ENCODE results near the gene ALDH1L2.

Gene ALDH1L2

DNA sequence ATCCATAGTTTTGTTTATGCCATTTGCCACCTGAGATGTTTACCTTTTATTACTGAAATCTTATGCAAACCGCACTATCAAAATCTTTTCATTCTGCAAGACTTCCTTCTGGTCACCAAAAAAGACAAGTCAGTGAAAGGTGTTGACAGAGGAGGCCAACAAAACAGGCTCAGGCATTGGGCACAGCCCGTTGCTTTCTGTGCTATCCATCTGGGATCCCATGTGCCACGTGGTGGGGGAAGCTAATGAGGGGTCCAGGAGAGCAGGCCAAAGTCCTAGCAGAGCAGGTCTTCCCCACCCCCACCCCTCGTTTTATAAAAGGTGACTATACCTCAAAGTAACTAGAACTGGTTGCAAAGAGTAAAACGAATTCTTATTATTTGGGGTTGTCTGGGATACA lies 1.2 kb downstream of the ALDH1L2 start:
- Histone ChIP-seq H3K27ac (ENCODE audit: low read depth, low read length, severe bottlenecking) (no peak overlapping the region), H3K9me3 (ENCODE audit: control insufficient read depth, low read length) (no peaks in the 10 kb centered on the region), H3K4me1 (ENCODE audit: control insufficient read depth, insufficient read depth, low read length, poor library complexity, severe bottlenecking) (no peaks in the 10 kb centered on the region), H3K4me3 (ENCODE audit: extremely low read depth, insufficient read depth, low read length, poor library complexity, severe bottlenecking) (no peak overlapping the region), H3K36me3 (ENCODE audit: control insufficient read depth, insufficient read depth, low read length) (no peaks in the 10 kb centered on the region)
- 100% methylated on average over 1 of the region's 5 CpGs; no CpG with 5 or more reads in 1 of the 2 experiments for WGBS, 2 experiments (ENCODE audit: insufficient coverage in 2 of 2)

DNA sequence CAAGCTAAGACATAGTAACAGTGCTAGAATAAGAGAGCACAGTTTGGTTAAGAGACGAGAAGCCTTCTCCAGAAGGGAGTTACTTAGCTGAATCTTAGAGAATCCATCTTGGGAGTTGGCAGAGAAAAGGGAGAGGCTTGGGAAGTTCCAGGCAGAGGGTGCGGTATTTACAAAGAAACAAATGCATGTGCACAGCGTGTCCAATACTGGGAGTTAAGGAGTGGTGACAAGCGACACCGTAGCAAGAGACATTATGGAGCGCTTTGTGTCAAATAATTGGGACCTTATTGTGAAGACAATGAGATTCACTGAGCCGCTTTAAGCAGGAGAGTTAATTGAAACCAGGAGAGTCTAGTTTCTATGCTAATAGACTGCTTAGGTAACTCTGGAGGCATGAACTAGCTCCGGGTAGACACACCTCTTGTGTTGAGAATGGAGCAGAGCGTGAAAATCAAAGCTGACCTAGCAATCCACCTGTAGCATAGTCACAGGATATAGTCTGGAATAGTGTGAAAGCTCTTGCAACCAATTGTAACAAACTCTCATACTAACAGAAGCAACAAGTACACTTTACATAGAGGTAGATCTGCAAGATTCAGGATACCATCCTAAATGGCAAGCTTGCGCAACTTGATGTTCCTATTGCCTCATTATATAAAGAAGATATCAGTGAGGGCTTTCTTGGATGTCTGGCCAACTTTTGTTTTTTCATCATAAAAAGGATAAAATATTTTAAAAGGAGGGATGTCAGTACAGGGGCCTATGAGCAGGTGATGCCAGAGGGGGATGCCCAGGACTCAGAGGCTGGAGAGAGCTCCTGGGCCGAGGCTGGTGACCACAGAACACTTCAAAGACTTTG lies 5.3 kb downstream of the ALDH1L2 start:
- H3K4me1 ChIP-seq (ENCODE audit: control insufficient read depth, insufficient read depth, low read length, poor library complexity, severe bottlenecking), result no peaks in the 10 kb centered on the region
- no peak overlapping the region for H3K4me3 ChIP-seq (ENCODE audit: extremely low read depth, insufficient read depth, low read length, poor library complexity, severe bottlenecking)

DNA sequence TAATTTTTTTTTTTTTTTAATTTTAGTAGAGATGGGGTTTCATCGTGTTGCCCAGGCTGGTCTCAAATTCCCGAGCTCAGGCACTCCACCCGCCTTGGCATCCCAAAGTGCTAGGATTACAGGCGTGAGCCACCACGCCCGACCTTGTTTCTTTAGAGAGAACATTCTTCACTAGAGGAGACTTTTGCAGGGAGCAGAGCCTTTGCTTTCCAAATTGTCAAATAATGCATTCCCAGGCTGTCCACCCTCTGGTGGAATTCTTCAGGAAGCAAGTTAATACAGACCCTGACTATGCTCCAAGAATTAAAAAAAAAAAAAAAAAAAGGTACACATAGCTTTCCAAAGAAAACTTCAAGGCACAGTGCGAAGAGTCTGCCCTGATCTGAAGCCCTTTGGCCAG lies 6.8 kb downstream of the ALDH1L2 start:
- H3K27ac ChIP-seq (ENCODE audit: low read depth, low read length, severe bottlenecking), result no peak overlapping the region
- H3K4me3 ChIP-seq (ENCODE audit: extremely low read depth, insufficient read depth, low read length, poor library complexity, severe bottlenecking), result no peak overlapping the region
- no peaks in the 10 kb centered on the region for H3K9me3 ChIP-seq (ENCODE audit: control insufficient read depth, low read length)
- H3K4me1 ChIP-seq (ENCODE audit: control insufficient read depth, insufficient read depth, low read length, poor library complexity, severe bottlenecking), result no peaks in the 10 kb centered on the region
- no peaks in the 10 kb centered on the region for H3K36me3 ChIP-seq (ENCODE audit: control insufficient read depth, insufficient read depth, low read length)
- WGBS, 2 experiments (ENCODE audit: insufficient coverage in 2 of 2), result 81 to 90% methylated on average over 5 to 7 of the region's 7 CpGs

More for the DNA sequence above, 5.3 kb downstream of the ALDH1L2 start:
- Histone ChIP-seq H3K27ac (ENCODE audit: low read depth, low read length, severe bottlenecking) (no peak overlapping the region), H3K36me3 (ENCODE audit: control insufficient read depth, insufficient read depth, low read length) (no peaks in the 10 kb centered on the region), H3K9me3 (ENCODE audit: control insufficient read depth, low read length) (no peaks in the 10 kb centered on the region)
- WGBS, 2 experiments (ENCODE audit: insufficient coverage in 2 of 2), result 92 to 95% methylated on average over 9 of the region's 11 CpGs

DNA sequence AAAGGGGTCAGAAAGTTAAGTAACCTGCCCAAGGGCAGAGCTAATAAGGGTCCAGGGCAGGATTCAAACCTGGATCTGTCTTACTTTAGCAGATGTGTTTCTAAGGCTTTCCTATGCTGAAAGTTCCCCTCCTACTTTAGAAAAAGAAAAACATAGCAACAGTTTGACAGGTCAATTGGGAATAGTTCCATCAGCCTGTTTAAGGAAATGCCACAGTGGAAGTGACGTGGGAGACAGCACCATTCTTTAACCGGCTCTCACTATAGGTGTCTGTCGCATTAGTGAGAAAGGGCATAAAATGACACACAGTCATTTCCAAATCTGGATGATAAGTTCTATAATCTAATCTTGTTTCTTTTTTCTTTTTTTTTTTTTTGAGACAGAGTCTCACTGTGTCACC lies 7.3 kb downstream of the ALDH1L2 start:
- no peaks in the 10 kb centered on the region for H3K36me3 ChIP-seq (ENCODE audit: control insufficient read depth, insufficient read depth, low read length)
- no peaks in the 10 kb centered on the region for H3K9me3 ChIP-seq (ENCODE audit: control insufficient read depth, low read length)
- no peaks in the 10 kb centered on the region for H3K4me1 ChIP-seq (ENCODE audit: control insufficient read depth, insufficient read depth, low read length, poor library complexity, severe bottlenecking)
- no peak overlapping the region for H3K4me3 ChIP-seq (ENCODE audit: extremely low read depth, insufficient read depth, low read length, poor library complexity, severe bottlenecking)
- H3K27ac ChIP-seq (ENCODE audit: low read depth, low read length, severe bottlenecking), result no peak overlapping the region
- WGBS, 2 experiments (ENCODE audit: insufficient coverage in 2 of 2), result 100% methylated on average over 2 of the region's 3 CpGs; no CpG with 5 or more reads in 1 of the 2 experiments

DNA sequence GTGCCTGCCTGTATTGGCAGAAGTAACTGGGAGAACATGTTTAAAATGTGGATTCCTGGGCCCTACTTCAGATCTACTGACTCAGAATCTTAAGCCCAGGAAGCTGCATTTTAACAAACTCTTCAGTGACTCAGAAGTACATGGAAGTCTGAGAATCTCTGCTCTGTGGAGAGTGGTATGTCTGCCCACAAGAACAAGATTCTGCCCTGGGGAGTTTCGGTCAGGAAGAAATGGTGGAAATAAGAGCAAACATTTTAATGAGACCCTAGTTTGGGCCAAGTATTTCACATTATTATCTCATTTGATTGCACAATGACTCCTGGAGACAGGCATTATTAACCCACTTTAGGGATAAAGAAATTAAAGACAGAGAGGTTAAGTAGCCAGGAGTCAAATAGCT lies 8.2 kb downstream of the ALDH1L2 start:
- no peaks in the 10 kb centered on the region for H3K4me1 ChIP-seq (ENCODE audit: control insufficient read depth, insufficient read depth, low read length, poor library complexity, severe bottlenecking)
- no CpG with 5 or more reads among the region's 1 CpG for WGBS, 2 experiments (ENCODE audit: insufficient coverage in 2 of 2)
- no peak overlapping the region for H3K4me3 ChIP-seq (ENCODE audit: extremely low read depth, insufficient read depth, low read length, poor library complexity, severe bottlenecking)
- H3K36me3 ChIP-seq (ENCODE audit: control insufficient read depth, insufficient read depth, low read length), result no peaks in the 10 kb centered on the region
- H3K27ac ChIP-seq (ENCODE audit: low read depth, low read length, severe bottlenecking), result no peak overlapping the region
- H3K9me3 ChIP-seq (ENCODE audit: control insufficient read depth, low read length), result no peaks in the 10 kb centered on the region

DNA sequence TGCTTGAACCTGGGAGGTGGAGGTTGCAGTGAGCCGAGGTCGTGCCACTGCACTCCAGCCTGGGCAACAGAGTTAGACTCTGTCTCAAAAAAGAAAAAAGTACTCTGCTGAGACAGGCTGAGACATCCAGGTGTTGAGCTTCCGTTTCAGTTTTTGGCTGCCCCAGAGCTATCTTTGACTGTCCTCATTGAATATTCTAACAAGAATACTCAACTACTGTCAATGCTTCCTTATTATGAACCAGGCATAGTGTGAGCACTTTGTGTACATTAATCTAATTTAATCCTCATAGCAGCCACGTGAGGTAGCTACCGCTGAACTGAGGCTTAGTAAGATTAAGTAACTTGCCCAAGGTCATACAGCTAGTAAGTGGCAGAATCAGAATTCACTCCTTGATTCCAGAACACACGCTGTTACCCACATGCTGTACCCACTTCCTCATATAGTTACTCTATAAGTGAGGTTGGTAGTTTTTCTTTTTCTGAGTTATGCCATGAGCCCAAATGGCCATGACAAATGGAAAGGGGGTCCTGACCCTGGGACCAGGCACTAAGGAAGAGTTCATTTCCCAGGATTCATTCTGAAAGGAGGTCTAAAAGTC lies 11.3 kb downstream of the ALDH1L2 start:
- H3K4me3 ChIP-seq (ENCODE audit: extremely low read depth, insufficient read depth, low read length, poor library complexity, severe bottlenecking), result no peak overlapping the region
- no peak overlapping the region for H3K27ac ChIP-seq (ENCODE audit: low read depth, low read length, severe bottlenecking)
- WGBS, 2 experiments (ENCODE audit: insufficient coverage in 2 of 2), result 91% methylated on average over 4 of the region's 6 CpGs
- no peaks in the 10 kb centered on the region for H3K36me3 ChIP-seq (ENCODE audit: control insufficient read depth, insufficient read depth, low read length)
- H3K4me1 ChIP-seq (ENCODE audit: control insufficient read depth, insufficient read depth, low read length, poor library complexity, severe bottlenecking), result no peaks in the 10 kb centered on the region
- no peaks in the 10 kb centered on the region for H3K9me3 ChIP-seq (ENCODE audit: control insufficient read depth, low read length)

DNA sequence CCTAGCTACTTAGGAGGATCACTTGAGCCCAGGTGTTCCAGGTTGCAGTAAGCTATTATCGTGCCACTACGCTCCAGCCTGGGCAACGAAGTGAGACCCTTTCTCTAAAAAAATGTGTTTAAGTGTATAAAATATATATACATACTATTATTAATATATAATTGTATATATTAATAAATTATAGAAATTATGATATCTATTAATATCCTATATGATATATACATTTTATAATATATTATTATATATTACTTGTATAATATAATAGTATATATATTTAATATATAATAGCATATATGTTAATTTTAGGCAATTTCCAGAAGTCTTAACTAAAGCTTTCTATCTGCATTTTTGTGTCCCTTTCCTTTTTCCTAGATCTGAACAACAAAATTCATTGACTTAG lies 12.3 kb downstream of the ALDH1L2 start:
- no peak overlapping the region for H3K27ac ChIP-seq (ENCODE audit: low read depth, low read length, severe bottlenecking)
- no peaks in the 10 kb centered on the region for H3K4me1 ChIP-seq (ENCODE audit: control insufficient read depth, insufficient read depth, low read length, poor library complexity, severe bottlenecking)
- no peaks in the 10 kb centered on the region for H3K9me3 ChIP-seq (ENCODE audit: control insufficient read depth, low read length)
- WGBS, 2 experiments (ENCODE audit: insufficient coverage in 2 of 2), result no CpG with 5 or more reads among the region's 3 CpGs
- H3K36me3 ChIP-seq (ENCODE audit: control insufficient read depth, insufficient read depth, low read length), result no peaks in the 10 kb centered on the region
- H3K4me3 ChIP-seq (ENCODE audit: extremely low read depth, insufficient read depth, low read length, poor library complexity, severe bottlenecking), result no peak overlapping the region

DNA sequence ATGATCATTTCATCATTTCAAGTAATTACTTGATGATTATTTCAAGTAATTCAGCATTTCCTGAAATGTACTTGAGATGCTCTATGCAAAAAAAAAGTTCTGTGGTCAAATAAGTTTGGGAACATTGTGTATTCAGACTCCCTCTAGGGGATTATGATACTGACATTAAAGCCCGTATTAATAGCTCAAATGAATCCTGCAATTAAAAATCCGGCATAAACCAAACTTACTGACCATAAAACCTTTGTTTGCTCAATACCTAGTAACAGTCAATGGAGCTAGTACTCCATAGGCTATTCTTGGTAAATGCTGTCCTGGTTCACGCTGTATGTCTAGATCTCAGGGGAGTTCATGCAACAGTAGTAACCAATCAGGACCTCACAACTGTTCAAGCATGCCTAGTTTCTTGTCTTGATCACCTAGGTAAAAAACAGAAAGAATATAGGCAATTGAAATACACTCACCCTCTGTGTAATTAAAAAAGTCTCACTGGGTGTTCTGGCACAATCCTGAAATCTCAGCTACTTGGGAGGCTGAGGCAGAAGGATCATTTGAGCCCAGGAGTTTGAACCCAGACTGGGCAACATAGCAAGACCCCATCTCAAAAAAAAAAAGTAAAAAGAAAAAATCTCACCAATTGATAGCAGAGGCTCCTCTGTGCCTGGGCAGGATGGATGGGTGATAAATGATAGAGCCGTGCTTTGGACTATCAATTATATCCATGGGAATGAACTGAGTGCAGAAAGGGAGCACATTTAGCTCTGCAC lies 14.1 kb downstream of the ALDH1L2 start:
- no peaks in the 10 kb centered on the region for H3K36me3 ChIP-seq (ENCODE audit: control insufficient read depth, insufficient read depth, low read length)
- no peaks in the 10 kb centered on the region for H3K4me1 ChIP-seq (ENCODE audit: control insufficient read depth, insufficient read depth, low read length, poor library complexity, severe bottlenecking)
- H3K9me3 ChIP-seq (ENCODE audit: control insufficient read depth, low read length), result no peaks in the 10 kb centered on the region
- H3K27ac ChIP-seq (ENCODE audit: low read depth, low read length, severe bottlenecking), result no peak overlapping the region
- WGBS, 2 experiments (ENCODE audit: insufficient coverage in 2 of 2), result 75 to 89% methylated on average over 3 to 4 of the region's 4 CpGs
- H3K4me3 ChIP-seq (ENCODE audit: extremely low read depth, insufficient read depth, low read length, poor library complexity, severe bottlenecking), result no peak overlapping the region

DNA sequence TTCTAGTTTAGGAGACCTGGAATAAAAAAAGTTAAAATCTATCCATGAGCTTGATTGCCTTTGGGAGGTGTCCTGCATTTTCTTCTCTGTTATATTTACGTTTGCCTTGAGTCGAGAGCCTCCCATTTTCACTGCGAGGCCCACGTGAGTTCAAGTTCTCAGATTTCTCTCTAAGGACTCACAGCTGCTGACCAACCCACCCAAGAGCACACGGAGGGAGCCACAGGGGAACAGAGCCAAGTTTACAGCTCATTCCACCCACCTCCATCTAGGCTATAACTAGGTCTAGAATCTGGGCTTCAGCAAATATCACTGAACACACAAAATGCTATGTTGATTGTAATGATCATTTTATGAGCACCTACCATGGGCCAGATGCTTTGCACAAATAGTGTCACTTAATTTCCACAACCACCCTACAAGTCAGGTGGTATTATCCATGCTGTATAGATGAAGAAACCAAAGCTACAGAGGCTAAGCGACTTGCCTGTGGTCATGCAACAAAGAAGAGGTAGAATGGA lies 16.7 kb downstream of the ALDH1L2 start:
- Histone ChIP-seq H3K27ac (ENCODE audit: low read depth, low read length, severe bottlenecking) (no peak overlapping the region), H3K4me1 (ENCODE audit: control insufficient read depth, insufficient read depth, low read length, poor library complexity, severe bottlenecking) (no peaks in the 10 kb centered on the region), H3K9me3 (ENCODE audit: control insufficient read depth, low read length) (no peaks in the 10 kb centered on the region), H3K4me3 (ENCODE audit: extremely low read depth, insufficient read depth, low read length, poor library complexity, severe bottlenecking) (no peak overlapping the region), H3K36me3 (ENCODE audit: control insufficient read depth, insufficient read depth, low read length) (no peaks in the 10 kb centered on the region)
- 84 to 95% methylated on average over 4 to 5 of the region's 6 CpGs for WGBS, 2 experiments (ENCODE audit: insufficient coverage in 2 of 2)

DNA sequence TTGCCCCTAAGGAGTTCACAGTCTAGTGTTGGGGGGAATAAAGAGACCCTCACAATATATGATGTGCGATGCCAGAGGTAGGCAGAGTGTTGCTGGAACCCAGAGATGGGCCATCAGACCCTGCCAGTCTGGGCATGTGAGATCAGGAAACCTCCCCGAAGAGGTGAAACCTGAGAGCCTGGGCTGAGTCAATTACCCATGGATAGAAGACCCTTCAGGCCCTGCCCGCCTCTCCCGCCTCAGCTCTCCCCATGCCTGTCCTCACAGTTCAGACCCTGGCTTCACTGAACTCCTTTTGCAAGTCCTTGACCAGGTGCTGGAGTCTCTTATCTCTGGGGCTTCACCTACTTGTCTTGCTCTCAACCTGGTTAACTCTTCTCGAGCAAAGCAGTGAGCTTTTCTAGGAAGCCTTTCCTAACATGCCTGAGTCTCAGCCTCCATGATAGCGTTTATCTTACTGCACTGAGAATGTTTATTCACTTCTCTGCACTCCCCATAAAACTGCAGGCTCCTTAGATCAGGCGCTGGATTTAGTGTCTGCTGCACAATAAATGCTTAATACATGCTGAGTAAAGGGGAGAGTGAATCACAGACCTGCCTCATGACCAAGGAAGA lies 19.6 kb downstream of the ALDH1L2 start:
- Histone ChIP-seq H3K4me3 (ENCODE audit: extremely low read depth, insufficient read depth, low read length, poor library complexity, severe bottlenecking) (no peak overlapping the region), H3K9me3 (ENCODE audit: control insufficient read depth, low read length) (no peaks in the 10 kb centered on the region), H3K36me3 (ENCODE audit: control insufficient read depth, insufficient read depth, low read length) (no peaks in the 10 kb centered on the region), H3K27ac (ENCODE audit: low read depth, low read length, severe bottlenecking) (no peak overlapping the region), H3K4me1 (ENCODE audit: control insufficient read depth, insufficient read depth, low read length, poor library complexity, severe bottlenecking) (no peaks in the 10 kb centered on the region)
- WGBS, 2 experiments (ENCODE audit: insufficient coverage in 2 of 2), result 71 to 75% methylated on average over 5 of the region's 7 CpGs
